Cortex of kidney (tissue), 1 donor: ENCODE results near the gene PCDHA6.
"Not testable (repeated sequence)": the region's sequence is repeated elsewhere in the genome, so short reads cannot be mapped to it uniquely, and the experiment has no call there.

ENCODE experiments used
- DNase-seq: peaks from one replicate; lab custom pipeline; 2025; lab: John Stamatoyannopoulos, UW

The PCDHA6 gene

GRCh38 chr5:140827704-140828361 is at the start of gene PCDHA6:
Gene PCDHA6 (plus strand): TSS chr5:140827960. CDS start chr5:140828092, 132 bp downstream.
- DNase-seq: no peak

GRCh38 chr5:140780512-140780911 is 47.2 kb upstream of the PCDHA6 start:
- no peak for DNase-seq

DNA sequence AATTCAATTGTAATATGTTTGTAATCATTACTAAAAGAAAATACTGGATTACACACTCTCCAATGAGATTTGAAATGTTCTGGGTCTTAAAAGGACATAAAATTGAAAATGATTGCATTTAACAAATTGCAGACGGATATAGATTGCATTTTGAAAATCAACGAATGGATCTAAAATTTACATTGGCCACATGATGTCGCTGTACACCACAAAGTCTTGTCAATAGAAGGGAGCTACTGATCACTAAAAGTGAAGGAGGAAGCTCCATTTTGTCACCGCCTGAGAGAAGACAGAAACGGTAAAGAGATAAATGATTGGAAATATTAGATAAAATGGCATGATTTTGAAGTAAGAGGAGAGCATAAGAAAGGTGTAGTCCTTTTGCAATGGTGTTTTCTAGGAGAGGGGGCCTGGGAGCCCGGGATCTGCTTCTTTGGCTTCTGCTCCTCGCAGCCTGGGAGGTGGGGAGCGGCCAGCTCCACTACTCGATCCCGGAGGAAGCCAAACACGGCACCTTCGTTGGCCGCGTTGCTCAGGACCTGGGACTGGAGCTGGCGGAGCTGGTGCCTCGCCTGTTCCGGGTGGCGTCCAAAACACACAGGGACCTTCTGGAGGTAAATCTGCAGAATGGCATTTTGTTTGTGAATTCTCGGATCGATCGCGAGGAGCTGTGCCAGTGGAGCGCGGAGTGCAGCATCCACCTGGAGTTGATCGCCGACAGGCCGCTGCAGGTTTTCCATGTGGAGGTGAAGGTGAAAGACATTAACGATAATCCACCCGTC is 41.7 kb upstream of the PCDHA6 start, which contains the start of gene PCDHA1:
Gene PCDHA1 (plus strand): TSS at position 236 of the 782 bp plus-strand sequence.
- DNase-seq: no peak

GRCh38 chr5:140787422-140787821 is 40.3 kb upstream of the PCDHA6 start:
- DNase-seq: not testable (repeated sequence)

DNA sequence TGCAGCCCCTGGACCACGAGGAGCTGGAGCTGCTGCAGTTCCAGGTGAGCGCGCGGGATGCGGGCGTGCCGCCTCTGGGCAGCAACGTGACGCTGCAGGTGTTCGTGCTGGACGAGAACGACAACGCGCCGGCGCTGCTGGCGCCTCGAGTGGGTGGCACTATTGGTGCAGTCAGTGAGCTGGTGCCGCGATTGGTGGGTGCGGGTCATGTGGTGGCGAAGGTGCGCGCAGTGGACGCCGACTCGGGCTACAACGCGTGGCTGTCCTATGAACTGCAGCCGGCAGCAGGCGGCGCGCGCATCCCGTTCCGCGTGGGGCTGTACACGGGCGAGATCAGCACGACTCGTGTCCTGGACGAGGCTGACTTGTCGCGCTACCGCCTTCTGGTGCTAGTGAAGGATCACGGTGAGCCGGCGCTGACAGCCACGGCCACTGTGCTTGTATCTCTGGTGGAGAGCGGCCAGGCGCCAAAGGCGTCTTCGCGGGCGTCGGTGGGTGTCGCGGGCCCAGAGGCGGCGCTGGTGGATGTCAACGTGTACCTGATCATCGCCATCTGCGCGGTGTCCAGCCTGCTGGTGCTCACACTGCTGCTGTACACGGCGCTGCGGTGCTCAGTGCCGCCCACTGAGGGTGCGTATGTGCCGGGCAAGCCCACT is 39.8 kb upstream of the PCDHA6 start:
- DNase-seq: not testable (repeated sequence)

DNA sequence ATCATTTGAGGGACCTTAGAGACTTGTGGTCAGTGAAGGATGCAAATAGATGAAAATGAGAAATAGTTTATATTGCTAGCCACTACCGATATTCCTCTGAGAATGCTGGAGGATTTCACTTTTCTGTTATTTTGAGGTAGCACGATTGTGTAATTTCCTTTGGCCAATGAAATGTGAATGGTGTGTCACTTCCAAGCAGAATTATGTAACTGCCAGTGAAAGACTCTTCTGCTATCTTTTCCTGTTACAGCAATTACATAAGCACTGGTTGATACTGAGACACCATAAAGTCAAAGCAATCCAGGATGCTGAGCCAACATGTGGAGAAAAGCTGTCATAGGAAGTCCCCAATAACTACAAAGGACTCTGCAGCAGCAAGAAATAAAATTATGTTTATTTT is 36.7 kb upstream of the PCDHA6 start:
- DNase-seq: no peak

DNA sequence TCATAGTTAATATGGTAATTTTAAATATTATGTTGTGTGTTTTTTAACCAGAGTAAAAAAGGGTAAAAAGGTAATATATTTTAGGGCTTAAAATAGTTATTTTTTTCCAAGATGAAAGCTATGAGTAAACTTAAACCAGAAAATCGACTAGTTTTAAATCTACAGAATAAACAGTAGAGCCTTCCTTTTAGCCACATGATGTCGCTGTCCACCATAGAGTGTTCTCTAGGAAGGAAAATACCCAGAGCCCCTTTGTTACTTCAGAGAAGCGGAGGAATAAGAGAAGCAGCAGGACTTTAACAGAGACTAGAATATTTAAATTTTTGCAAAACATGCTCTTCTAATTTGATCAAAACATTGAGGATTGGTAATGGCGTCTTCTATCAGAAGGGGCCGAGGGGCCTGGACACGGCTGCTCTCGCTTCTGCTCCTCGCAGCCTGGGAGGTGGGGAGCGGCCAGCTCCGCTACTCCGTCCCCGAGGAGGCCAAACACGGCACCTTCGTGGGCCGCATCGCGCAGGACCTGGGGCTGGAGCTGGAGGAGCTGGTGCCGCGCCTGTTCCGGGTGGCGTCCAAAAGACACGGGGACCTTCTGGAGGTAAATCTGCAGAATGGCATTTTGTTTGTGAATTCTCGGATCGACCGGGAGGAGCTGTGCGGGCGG is 33.0 kb upstream of the PCDHA6 start, which contains the start of gene PCDHA2:
Gene PCDHA2 (plus strand): TSS at position 258 of the 664 bp plus-strand sequence.
- DNase-seq: no peak

- no peak for DNase-seq
Measured at GRCh38 chr5:140795259-140795641, 32.5 kb upstream of the PCDHA6 start.

DNA sequence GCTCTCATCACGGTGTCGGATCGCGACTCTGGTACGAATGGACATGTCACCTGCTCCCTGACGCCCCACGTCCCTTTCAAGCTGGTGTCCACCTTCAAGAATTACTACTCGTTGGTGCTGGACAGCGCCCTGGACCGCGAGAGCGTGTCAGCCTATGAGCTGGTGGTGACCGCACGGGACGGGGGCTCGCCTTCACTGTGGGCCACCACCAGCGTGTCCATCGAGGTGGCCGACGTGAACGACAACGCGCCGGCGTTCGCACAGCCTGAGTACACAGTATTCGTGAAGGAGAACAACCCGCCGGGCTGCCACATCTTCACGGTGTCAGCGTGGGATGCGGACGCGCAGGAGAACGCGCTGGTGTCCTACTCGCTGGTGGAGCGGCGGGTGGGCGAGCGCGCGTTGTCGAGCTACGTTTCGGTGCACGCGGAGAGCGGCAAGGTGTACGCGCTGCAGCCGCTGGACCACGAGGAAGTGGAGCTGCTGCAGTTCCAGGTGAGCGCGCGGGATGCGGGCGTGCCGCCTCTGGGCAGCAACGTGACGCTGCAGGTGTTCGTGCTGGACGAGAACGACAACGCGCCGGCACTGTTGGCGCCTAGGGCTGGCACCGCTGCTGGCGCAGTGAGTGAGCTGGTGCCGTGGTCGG is 31.6 kb upstream of the PCDHA6 start:
- DNase-seq: not testable (repeated sequence)

GRCh38 chr5:140796718-140797095 is 31.1 kb upstream of the PCDHA6 start:
- no peak for DNase-seq

DNA sequence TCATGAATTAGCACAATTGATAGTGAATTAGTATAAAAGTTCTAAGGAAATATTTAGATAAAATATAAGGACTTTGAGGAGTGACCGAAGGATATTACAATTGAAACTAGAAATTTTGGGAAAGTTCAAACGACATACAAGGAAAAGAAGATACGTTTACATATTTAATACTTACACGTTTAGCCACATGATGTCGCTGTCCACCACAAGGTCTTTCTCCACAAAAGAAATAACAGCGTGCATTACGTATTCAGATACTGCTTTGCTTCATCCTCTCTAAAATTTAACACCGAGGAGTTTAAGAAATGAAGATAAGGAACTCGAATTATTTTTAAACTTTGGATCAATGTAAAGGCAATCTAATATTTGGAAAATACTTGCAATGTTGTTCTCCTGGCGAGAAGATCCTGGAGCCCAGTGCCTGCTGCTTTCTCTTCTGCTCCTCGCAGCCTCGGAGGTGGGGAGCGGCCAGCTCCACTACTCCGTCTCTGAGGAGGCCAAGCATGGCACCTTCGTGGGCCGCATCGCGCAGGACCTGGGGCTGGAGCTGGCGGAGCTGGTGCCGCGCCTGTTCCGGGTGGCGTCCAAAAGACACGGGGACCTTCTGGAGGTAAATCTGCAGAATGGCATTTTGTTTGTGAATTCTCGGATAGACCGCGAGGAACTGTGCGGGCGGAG is 26.8 kb upstream of the PCDHA6 start, which contains the start of gene PCDHA3:
Gene PCDHA3 (plus strand): TSS at position 242 of the 678 bp plus-strand sequence.
- no peak for DNase-seq

DNA sequence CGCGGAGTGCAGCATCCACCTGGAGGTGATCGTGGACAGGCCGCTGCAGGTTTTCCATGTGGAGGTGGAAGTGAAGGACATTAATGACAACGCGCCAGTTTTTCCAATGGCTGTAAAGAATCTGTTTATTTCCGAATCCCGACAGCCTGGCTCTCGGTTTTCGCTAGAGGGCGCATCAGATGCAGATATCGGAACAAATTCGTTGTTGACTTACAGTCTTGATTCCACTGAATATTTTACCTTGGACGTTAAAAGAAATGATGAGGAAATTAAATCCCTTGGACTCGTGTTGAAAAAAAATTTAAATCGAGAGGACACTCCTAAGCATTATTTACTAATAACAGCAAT is 26.3 kb upstream of the PCDHA6 start:
- no peak for DNase-seq

DNA sequence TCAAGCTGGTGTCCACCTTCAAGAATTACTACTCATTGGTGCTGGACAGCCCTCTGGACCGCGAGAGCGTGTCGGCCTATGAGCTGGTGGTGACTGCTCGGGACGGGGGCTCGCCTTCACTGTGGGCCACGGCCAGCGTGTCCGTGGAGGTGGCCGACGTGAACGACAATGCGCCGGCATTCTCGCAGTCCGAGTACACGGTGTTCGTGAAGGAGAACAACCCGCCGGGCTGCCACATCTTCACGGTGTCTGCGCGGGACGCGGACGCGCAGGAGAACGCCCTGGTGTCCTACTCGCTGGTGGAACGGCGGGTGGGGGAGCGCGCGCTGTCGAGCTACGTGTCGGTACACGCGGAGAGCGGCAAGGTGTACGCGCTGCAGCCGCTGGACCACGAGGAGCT is 25.4 kb upstream of the PCDHA6 start:
- DNase-seq: not testable (repeated sequence)

DNA sequence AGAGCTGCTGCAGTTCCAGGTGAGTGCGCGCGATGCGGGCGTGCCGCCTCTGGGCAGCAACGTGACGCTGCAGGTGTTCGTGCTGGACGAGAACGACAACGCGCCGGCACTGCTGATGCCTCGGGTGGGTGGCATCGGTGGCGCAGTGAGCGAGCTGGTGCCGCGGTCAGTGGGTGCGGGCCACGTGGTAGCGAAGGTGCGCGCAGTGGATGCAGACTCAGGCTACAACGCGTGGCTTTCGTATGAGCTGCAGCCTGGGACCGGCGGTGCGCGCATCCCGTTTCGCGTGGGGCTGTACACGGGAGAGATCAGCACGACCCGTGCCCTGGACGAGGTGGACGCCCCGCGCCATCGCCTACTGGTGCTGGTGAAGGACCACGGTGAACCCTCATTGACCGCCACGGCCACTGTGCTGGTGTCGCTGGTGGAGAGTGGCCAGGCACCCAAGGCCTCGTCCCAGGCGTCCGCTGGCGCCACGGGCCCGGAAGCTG is 24.9 kb upstream of the PCDHA6 start:
- DNase-seq: no peak

GRCh38 chr5:140806834-140807775 is 20.7 kb upstream of the PCDHA6 start, which contains the start of gene PCDHA4:
Gene PCDHA4 (plus strand): TSS chr5:140807068.
- no peak for DNase-seq

DNA sequence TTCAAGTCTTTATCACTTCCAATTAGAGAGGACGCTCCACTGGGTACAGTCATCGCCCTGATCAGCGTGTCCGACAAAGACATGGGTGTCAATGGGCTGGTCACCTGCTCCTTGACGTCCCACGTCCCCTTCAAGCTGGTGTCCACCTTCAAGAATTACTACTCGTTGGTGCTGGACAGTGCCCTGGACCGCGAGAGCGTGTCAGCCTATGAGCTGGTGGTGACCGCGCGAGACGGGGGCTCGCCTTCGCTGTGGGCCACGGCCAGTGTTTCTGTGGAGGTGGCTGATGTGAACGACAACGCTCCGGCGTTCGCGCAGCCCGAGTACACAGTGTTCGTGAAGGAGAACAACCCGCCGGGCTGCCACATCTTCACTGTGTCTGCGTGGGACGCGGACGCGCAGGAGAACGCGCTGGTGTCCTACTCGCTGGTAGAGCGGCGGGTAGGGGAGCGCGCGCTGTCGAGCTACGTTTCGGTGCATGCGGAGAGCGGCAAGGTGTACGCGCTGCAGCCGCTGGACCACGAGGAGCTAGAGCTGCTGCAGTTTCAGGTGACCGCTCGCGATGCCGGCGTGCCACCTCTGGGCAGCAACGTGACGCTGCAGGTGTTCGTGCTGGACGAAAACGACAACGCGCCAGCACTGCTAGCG is 19.4 kb upstream of the PCDHA6 start:
- not testable (repeated sequence) for DNase-seq

DNA sequence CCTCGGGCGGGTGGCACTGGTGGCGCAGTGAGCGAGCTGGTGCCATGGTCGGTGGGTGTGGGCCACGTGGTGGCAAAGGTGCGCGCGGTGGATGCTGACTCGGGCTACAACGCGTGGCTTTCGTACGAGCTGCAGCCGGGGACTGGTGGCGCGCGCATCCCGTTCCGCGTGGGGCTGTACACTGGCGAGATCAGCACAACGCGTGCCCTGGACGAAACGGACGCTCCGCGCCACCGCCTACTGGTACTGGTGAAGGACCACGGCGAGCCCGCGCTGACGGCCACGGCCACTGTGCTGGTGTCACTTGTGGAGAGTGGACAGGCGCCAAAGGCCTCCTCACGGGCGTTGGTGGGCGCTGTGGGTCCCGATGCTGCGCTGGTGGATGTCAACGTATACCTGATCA is 18.9 kb upstream of the PCDHA6 start:
- DNase-seq: no peak

GRCh38 chr5:140821375-140822280 is 6.1 kb upstream of the PCDHA6 start, which contains the start of gene PCDHA5:
Gene PCDHA5 (plus strand): TSS chr5:140821613.
- DNase-seq: no peak
